HG03039 (cell line): ENCODE measurements around the gene PLXNB1.
"Not testable (repeated sequence)": the region's sequence is repeated elsewhere in the genome, so short reads cannot be mapped to it uniquely, and the experiment has no call there.

Source experiments
- ATAC-seq: cut with Tn5 transposase; IDR thresholded peaks from one replicate; pipeline ENCODE4 v1.9.1; 2021; ENCODE audit warnings: mild to moderate bottlenecking, moderate library complexity; ENCODE audit not compliant: unreplicated experiment

Gene PLXNB1

GRCh38 chr3:48405971-48406370, 23.9 kb downstream of the PLXNB1 start:
- ATAC-seq = no peak

GRCh38 chr3:48405343-48405881, 24.5 kb downstream of the PLXNB1 start:
- ATAC-seq = no peak

- no peak for ATAC-seq
Measured at GRCh38 chr3:48404440-48405342, 25.2 kb downstream of the PLXNB1 start.

GRCh38 chr3:48403533-48404439, 26.1 kb downstream of the PLXNB1 start:
- ATAC-seq = no peak

GRCh38 chr3:48402907-48403306, 27.0 kb downstream of the PLXNB1 start:
- ATAC-seq = no peak

- ATAC-seq = no peak
Measured at GRCh38 chr3:48402281-48402732, 27.6 kb downstream of the PLXNB1 start.

- not testable (repeated sequence) for ATAC-seq
Measured at GRCh38 chr3:48401434-48401901, 28.4 kb downstream of the PLXNB1 start.

- ATAC-seq = no peak
Measured at GRCh38 chr3:48400824-48401433, 29.0 kb downstream of the PLXNB1 start.

GRCh38 chr3:48399387-48400172, 30.3 kb downstream of the PLXNB1 start:
- no peak for ATAC-seq

- no peak for ATAC-seq
Measured at GRCh38 chr3:48398701-48399386, 31.0 kb downstream of the PLXNB1 start.

- no peak for ATAC-seq
Measured at GRCh38 chr3:48397767-48398681, 31.9 kb downstream of the PLXNB1 start.

GRCh38 chr3:48395714-48396113, 34.2 kb downstream of the PLXNB1 start:
- no peak for ATAC-seq

GRCh38 chr3:48394391-48394790, 35.5 kb downstream of the PLXNB1 start:
- no peak for ATAC-seq

- no peak for ATAC-seq
Measured at GRCh38 chr3:48388966-48389365, 40.9 kb downstream of the PLXNB1 start.

- ATAC-seq = no peak
Measured at GRCh38 chr3:48387634-48388033, 42.3 kb downstream of the PLXNB1 start.

- no peak for ATAC-seq
Measured at GRCh38 chr3:48372862-48373435, 56.9 kb downstream of the PLXNB1 start.

- ATAC-seq = no peak
Measured at GRCh38 chr3:48372377-48372770, 57.5 kb downstream of the PLXNB1 start.
